Neuron (in vitro differentiated cells): ENCODE data around the gene UBLCP1.
A peak's percentile ranks its signal among the peaks of the same experiment; 100 is the strongest.

Source experiments
- H2AFZ ChIP-seq: one replicate; pipeline ENCODE4 v1.6.1; 2013; ENCODE audit warnings: low read depth, mild to moderate bottlenecking, inconsistent platforms, low read length, moderate library complexity
- H3K27me3 ChIP-seq: one replicate; pipeline ENCODE4 v1.6.1; 2013; ENCODE audit warnings: low read length; ENCODE audit not compliant: insufficient read depth
- H3K36me3 ChIP-seq: one replicate; pipeline ENCODE4 v1.6.1; 2013; ENCODE audit warnings: low read length; ENCODE audit not compliant: insufficient read depth
- H3K4me1 ChIP-seq: one replicate; pipeline ENCODE4 v1.6.1; 2013; ENCODE audit warnings: low read length; ENCODE audit not compliant: insufficient read depth
- H3K4me3 ChIP-seq: 2 replicates; pipeline ENCODE4 v1.5.1; 2013; ENCODE audit warnings: mild to moderate bottlenecking, low read length, moderate library complexity
- H3K9me3 ChIP-seq: one replicate; pipeline ENCODE4 v1.6.1; 2013; ENCODE audit warnings: low read length

UBLCP1 gene

DNA sequence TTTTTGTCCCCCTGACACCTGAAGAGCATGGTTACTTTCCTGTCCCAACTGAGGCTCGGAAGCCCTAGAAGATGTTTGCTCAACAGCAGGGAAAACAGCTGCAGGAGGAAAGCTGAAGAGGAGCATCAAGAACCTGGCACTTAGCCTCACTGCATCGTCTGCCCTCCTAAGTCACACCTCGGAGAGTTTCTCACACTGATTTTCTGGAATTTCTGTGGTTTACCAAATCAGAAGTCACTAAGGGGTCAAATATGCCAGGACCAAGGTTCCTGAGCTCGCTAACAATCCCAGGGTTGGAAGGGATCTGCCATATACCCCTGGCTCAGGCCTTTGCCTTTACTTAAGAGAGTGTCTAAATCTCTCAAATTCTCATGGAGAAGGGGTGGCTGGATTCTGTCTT lies 61.9 kb downstream of the UBLCP1 start:
- Histone ChIP-seq H3K4me3 (no peak overlapping the region), H2AFZ (no peak overlapping the region), H3K4me1 (no peaks in the 10 kb centered on the region), H3K27me3 (peaks cover 12% of the 10 kb centered on the region), H3K9me3 (no peaks in the 10 kb centered on the region), H3K36me3 (no peaks in the 10 kb centered on the region)

- H3K9me3 ChIP-seq = no peaks in the 10 kb centered on the region
- H2AFZ ChIP-seq = peak within 1 kb of the TSS; percentile 52
- peak within 1 kb of the TSS; percentile 36 for H3K4me3 ChIP-seq
- H3K36me3 ChIP-seq = no peaks in the 10 kb centered on the region
- H3K27me3 ChIP-seq = peaks cover 32% of the 10 kb centered on the region
- H3K4me1 ChIP-seq = no peaks in the 10 kb centered on the region
These were observed 67.2 kb downstream of the UBLCP1 start, which contains the start of gene IL12B for GRCh38 chr5:159330131-159330800. Gene IL12B, minus strand, starts transcription at chr5:159330487. Its CDS starts 3,705 bp downstream, at chr5:159326782.

- Histone ChIP-seq H3K9me3 (no peaks in the 10 kb centered on the region), H3K36me3 (no peaks in the 10 kb centered on the region), H3K4me1 (no peaks in the 10 kb centered on the region), H3K27me3 (peaks cover 32% of the 10 kb centered on the region), H2AFZ (peak overlapping the region; percentile 52), H3K4me3 (peak overlapping the region; percentile 36)
These were observed 68.2 kb downstream of the UBLCP1 start for GRCh38 chr5:159331093-159331973.

DNA sequence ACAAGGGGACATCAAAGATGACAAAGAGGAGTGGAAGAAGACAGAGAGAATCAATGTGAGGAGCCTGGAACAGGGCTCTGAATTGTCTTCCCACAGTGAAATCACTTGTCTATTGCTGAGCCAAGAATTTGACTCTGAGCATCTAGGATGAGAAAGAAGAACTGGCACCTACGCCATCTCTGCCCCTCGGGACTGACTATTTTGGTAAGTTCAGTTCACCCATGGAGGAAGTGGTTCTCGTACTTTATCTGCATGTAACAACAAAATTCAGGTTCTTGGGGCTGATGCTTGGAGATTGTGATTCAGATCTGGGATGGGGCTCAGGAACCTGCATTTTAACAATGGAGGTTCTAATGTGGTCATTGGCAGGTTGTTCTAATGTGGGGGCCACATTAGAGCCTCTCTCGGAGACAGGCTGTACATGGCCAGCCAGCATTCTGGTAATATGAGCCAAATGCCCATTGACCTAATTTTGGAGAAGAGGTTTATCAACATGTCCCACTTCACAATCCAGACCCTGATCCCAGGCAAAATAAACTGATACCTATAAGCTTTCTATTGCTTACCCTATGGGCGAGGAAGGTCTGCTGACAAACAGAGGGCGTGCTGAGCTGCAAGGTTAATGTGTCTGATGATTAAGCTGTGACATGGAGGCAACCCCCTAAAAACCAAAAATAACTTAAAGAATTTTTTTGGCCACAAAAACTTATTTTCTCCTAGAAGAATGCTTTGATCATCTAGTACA lies 69.9 kb downstream of the UBLCP1 start:
- H2AFZ ChIP-seq = no peak overlapping the region
- no peaks in the 10 kb centered on the region for H3K9me3 ChIP-seq
- H3K4me3 ChIP-seq = no peak overlapping the region
- peaks cover 32% of the 10 kb centered on the region for H3K27me3 ChIP-seq
- H3K36me3 ChIP-seq = no peaks in the 10 kb centered on the region
- H3K4me1 ChIP-seq = no peaks in the 10 kb centered on the region

DNA sequence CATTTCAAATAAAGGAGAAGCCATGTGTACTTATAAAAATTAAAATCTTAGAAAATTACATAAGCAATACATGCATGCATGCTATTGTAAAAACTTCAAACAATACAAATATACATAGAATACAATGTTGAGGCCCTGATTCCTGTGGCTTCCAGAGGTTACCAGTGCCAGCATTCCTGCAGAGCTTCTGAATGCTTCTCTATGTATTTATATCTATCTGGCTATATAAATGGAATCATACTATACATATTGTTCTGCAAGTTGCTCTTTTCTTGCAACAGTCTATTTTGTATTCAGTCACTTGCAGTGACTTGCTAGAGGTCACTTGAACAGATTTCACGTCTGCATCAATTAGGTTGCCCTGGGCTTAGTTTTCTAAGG lies 70.4 kb downstream of the UBLCP1 start:
- peaks cover 31% of the 10 kb centered on the region for H3K27me3 ChIP-seq
- no peaks in the 10 kb centered on the region for H3K36me3 ChIP-seq
- H2AFZ ChIP-seq = no peak overlapping the region
- H3K4me3 ChIP-seq = no peak overlapping the region
- H3K9me3 ChIP-seq = no peaks in the 10 kb centered on the region
- H3K4me1 ChIP-seq = no peaks in the 10 kb centered on the region
